Activated naive CD4-positive, alpha-beta T cell treated with Interleukin-2 at 50 U/mL for 16 hours (primary cell): ENCODE data around the gene PEX11B.

Experiments used
- DNase-seq: peaks from one replicate; pipeline ENCODE4 v3.0.0-alpha.2; 2020

PEX11B gene, protein sequence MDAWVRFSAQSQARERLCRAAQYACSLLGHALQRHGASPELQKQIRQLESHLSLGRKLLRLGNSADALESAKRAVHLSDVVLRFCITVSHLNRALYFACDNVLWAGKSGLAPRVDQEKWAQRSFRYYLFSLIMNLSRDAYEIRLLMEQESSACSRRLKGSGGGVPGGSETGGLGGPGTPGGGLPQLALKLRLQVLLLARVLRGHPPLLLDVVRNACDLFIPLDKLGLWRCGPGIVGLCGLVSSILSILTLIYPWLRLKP

DNA sequence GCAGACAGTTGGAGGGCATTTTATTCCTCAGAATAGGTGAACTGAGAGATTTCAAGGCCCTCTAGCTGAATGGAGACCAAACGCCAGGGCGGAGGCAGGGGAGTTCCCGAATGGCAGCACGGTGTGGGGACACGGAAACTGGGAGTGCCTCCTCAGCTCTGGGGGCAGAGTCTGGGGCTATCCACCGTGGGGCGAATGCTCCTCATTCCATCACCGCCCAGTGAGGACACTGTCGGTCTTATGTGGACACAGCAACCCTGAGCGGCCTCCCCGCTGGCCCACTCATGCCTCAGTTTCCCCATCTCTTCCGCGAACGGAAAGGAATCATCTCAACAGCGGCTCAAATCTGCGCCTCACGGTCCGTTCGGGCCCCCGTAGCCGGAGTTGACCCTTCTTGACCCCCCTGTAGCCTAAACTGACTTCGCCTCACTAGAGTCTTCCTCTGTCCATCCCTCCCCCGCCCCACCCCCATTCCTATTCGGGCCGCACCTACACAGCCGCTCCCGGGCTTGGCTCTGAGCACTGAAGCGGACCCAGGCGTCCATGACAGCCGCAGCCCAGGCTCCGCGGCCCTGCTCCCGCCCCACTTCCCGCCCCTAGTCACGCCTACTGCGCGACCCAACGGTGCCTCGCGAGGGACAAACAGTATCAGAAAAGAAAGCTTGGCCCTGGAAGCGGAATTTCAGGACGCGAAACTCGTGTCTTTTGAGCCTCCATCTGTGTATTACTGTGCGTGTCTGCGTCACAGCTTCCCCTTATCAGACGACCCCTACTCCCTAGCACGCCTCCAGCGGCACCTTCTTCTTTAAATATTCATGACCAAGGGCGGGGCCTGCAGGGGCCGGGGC lies at the start of gene PEX11B:
Gene PEX11B, minus strand, starts transcription at position 574 of the 848 bp plus-strand sequence. Its CDS starts 29 bp downstream, at position 545.
- peak; percentile 95 for DNase-seq

DNA sequence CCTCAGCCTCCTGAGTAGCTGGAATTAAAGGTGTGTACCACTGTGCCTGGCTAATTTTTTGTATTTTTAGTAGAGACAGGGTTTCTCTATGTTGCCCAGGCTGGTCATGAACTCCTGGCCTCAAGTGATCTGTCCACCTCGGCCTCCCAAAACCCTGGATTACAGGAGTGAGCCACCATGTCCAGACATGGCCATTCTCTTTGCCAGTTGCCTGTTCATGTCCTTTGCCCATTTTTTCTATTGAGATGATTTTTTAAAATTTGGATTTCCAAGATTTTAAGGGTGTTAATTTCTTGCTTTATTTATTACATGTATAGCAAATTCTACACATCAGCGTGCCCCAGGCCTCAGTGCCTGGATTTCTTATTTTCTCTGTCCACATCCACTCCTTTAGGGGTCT lies 48.8 kb upstream of the PEX11B start:
- no peak for DNase-seq

DNA sequence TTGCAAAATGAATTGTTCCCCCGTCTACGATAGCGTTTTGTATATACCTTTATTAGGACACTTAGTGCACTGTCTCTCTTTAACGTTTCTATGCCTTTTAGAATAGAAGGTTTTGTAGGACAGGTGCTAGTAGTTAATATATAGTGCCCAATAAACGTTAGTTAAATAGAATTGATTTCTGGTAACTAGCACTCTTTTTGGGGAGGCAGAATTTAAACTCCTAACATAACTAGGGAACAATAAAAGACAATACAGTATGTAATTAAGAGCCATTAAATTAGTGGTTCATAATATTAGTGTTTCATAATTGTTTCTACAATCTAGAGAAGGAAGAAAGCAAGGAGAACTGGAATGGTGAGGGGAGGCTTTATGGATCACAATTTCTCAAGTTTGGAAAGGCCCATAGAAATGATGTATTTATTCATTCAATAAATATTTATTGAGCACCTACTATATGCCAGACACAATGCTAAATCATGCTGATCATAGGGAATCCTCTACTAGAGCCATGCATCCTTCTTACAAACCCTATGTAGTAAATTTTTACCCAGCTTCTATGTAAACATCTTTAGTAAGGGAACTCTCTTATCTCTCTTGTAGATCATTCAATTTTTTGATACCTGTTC lies 46.7 kb upstream of the PEX11B start:
- no peak for DNase-seq

DNA sequence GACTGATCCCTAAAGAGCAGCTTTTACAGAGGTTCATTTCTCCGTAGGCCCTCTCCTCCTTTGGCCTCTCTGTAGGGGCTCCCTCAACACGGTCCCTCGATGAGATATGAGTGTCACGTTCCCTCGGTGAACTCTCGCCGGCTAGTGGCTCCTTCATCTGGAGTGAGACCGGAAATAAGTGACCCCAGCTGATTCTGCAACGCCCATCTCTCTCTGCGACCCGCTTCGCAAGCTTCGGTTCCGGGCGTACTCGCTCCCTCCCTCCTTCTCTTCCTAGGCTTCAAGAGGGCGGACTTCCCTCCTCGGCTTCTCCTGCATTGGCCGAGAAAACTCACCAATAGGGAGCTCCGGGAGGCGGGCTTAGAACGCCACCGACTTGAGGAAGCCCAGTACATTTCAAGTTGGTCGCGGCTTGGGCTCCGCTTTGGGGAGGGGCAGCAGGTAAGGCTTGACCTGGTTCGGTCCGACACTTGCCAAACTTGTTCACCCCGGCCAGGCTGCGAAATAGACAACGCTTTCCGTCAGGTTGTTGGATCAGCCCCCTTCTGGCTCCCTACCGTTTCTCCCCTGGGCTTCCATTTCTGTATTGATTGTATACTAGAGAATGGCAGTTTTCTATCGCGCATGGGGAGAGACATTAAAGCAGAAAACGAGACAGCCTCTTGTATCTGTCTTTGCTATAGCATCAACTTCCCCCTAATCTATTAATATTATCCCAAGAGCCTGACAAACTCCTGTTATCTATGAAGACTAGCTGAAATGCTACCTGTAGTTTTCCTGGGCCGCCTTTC lies 46.0 kb upstream of the PEX11B start, which contains the start of the genes ANKRD34A and POLR3GL:
Gene ANKRD34A, minus strand, starts transcription at position 248 of the 791 bp plus-strand sequence. CDS start 2,816 bp downstream, outside the sequence.
Gene POLR3GL, plus strand, starts transcription at position 363 of the 791 bp plus-strand sequence. CDS start 10,176 bp downstream, outside the sequence.
- peak; percentile 93 for DNase-seq

DNA sequence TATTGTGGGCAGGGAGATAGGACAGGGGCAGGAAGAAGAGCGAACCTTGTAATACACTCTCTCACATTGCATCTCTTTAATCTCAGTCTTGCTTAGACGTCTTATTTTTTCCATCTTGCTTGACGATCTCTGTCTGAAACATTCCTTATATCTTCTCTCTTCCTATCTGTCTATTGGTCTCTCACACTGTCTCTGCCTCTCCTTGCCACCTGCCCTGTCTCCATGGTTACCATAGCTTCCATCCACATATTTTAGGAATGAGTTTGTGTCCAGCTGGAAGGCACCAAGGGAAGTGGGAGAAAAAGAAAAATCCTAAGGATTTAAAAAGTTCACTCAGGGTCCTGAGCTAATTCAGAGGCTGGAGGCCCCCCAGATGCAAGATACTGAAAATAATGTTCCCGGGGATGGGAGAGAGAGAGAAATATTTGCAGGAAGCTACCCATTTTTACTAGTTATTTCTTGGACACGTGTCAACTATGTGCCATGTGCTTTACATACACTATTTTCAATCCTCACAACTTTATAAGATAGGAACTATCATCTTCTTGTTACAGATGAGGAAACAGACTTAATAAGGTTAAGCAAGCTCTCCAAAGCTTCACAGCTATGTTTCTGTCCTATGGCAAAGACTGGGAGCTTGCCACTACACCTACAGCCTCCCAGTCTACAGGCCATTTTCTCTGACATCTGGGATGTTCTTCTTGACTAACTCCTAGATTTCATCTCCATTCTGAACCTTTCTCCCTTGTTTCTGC lies 44.9 kb upstream of the PEX11B start:
- no peak for DNase-seq

DNA sequence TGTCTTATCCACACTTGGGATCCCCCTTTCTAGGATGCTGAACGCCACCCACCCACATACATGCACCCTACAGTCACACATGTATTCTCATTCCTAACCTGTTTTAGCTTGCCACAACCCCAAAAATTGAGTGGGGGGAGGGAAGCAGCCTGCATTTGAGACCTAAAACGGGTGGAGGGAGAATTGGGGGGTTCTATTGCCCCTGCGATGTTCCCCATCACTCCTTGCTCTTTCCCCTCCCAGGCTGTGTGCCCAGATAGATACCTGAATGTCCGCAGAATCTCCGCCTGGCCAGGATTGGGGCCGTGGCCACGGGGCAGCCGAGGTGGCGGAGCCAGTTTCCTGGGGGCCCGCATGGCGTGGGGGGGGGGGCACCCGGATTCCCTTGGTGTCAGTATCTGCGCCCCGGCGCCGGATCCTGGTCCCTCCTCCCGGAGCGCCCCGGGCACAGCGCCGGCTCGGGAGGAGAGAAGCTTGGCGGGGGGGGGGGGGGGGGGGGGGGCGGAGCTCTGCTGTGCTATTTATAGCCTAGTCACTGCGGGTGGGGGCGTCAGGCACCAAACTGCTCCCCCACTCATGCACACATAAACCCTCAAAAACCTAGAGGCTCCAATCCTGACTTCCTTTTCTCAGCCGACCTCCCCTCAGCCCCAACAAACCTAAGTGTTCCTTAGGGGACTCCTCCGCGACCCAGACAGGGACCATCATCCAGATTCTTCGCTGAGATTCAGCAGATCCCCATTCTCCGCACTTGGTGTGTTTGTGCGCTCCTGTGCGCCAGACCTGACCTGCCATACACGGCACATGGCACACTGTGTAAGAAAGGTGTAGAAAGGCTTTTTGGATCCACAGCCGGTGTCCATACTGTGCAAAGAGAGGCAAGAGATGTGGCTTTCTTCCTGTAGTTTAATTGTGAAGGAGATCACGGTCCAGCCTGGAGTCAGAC lies 43.9 kb upstream of the PEX11B start:
- peak; percentile 46 for DNase-seq

DNA sequence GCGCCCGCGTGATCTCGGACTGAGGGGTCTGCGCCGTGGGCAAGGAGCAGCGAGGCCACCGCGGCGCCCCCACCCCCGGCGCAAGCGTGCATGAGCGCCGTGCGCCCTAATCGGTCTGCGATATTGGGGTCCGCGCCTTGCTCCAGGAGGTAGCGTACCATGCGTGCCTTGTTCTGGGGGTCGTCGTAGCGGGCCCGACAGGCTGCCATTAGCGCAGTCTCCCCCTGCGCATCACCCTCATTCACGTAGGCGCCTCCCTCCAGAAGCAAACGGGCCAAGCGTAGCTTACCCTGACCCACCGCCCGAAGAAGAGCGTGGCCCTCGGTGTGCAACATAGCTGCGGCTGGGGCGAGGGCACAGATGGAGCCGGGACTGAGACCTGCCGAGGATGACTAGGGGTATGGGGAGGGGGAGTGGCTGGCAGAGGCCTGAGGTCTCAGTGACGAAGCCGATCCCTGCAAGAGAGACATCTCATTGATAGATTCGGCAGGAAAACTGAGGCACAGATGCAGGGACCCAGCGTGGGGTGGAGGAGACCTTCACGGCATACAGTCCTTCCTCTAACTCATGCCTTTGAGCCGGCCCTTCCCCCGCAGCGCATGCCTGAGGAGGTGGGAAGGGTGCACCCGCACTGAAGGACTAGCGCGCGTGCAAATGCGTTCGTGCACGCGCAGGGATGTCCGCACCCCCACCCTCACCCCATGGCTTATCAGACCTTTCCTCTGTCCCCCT lies 43.1 kb upstream of the PEX11B start:
- DNase-seq, result peak; percentile 64

DNA sequence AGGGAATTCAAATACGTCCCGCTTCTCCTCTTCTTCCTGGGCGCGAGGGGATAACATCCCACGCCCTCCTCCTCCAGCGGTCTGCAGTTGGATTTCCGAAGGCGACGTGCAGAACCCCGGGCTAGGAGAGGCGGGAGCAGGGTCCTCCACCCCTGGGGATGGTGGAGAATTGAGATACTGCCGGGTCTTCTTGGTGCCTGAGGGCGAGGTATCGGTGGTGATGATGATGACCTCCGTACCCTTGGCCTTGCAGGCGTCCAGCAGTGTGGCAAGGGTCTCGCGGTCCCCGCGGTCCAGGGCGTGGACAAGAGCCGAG lies 42.5 kb upstream of the PEX11B start:
- DNase-seq, result no peak

DNA sequence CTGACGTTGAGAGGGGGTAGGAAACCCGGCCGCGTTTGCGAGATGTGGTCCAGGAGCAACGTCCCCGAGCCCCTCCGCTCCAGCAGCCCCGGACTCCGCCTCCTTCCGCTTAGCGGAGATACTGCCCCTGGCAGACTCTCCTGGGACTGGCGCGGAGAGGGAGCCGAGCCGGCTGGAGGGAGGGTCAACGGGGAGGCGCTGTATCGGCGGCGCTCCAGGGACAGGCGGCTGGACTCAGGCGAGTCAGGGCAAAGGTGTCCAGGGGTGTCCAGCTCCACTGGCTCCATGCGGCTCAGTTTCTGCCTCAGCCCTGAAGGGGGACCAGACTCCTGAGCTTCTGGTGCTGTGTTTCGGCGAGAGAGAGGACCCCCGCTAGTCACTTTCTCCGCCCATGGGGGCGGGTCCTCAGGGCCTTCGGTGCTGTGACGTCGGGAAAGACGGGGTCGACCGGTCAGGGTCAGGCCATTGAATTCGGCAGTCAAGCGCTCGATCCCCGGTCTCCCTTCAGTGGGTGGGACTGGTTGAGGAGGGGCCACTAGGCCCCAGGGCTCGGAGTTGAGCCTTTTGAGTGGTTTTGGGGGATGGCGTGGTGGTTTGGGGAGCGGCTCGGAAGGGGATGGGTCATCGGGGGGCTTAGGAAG lies 42.1 kb upstream of the PEX11B start:
- peak; percentile 53 for DNase-seq

DNA sequence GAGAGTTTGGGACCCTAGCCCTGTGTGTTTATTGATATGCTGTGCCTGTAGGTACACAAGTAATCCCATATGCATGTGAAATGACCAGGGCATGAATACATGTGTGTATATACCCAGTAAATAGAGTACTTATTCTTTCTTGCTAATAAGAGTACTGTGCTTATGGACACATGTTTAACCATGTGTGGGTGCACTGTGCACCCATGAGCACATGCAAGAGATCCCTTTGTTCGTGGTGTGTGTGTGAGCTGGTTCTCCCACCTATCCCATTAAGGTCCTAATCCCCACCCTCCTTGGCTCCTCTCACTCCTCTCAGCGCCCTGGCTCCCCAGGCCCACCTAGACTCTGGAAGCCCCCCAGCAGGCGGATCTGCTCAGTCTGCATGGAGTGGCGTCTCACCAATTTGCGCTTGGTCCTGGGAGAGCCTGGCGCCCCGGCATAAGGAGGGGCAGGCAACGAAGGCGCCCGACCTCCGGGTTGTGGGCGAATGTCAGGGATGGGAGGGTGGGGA lies 41.5 kb upstream of the PEX11B start:
- no peak for DNase-seq

DNA sequence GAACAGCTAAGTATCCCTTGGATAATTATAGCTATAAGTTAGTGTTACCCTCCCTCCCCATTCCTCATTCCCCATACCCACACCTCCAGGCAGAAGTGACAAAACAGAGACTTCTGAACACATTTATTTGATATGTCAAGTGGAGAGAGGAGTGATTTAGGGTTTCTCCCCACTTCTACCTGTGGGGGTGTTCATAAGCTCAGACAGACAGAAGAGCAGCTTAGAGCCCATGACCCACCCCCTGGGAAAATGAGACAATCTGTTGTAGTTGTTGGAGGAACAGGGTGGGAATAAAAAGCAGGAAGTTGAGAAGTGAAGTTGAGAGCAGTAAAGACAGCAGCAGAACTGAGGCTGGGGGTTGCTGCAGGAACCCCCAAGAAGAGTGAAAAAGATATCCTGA lies 40.8 kb upstream of the PEX11B start:
- DNase-seq, result no peak

DNA sequence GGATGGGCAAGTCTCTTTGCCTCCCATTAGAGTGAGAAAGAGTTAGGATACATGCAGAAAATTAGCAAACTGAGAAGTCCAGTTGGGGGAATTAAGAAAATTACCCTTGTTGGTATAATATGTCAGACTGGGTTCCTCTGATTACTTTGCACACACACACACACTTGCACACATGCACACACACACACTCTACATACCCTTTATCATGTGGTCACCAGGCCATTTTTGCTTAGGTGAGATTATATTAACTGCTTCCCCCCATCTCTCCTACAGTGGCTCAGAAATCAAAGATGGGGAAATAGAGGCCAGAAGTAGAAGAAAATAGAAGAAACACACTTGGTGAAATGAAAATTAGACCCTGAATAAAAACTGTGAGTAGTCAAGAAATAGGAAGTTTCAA lies 40.2 kb upstream of the PEX11B start:
- DNase-seq, result no peak

DNA sequence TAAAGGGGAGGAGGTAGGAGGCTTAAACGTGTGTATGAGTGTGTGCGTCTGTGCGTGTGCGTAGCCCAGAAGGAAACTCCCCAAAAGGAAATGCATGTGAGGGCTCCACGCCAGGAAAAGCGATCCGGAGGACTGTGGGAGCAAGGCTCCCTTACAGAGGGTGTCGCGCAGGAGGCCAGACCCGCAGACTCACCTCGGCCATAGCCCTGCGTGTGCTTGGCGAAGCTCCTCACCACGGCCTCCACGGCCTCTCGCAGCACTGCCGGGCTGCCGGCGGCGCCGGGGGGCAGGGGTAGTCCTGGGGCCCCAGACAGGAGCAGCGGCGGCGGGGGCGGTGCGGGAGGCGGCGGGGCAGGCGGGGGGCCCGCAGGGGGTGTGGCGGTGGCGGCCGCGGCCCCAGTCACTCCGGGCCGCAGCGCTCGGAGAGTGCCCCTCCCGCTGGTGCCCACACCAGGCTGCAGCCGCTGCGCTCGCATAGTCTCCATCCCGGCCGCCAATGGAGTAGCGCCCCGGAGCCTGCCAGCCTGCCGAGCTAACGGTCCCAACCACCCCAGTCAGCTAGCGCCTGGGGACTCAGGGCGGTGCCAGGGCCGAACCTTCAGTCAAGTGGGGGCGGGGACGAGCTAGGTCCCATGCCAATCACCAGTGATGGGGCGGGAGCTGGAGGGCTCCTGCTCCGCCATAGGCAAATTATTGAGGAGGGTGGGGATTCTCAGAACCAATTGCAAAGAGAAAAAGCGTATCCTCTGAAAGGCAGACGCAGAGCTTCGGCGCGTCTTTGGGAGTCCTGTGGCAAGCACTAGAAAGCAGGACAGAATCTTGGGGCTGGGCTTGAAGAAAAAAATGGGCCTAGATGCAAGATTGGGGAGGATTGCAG lies 39.2 kb upstream of the PEX11B start, which contains the start of gene LIX1L:
Gene LIX1L, minus strand, starts transcription at position 575 of the 877 bp plus-strand sequence. Its CDS starts 90 bp downstream, at position 485.
- DNase-seq, result peak; percentile 95

DNA sequence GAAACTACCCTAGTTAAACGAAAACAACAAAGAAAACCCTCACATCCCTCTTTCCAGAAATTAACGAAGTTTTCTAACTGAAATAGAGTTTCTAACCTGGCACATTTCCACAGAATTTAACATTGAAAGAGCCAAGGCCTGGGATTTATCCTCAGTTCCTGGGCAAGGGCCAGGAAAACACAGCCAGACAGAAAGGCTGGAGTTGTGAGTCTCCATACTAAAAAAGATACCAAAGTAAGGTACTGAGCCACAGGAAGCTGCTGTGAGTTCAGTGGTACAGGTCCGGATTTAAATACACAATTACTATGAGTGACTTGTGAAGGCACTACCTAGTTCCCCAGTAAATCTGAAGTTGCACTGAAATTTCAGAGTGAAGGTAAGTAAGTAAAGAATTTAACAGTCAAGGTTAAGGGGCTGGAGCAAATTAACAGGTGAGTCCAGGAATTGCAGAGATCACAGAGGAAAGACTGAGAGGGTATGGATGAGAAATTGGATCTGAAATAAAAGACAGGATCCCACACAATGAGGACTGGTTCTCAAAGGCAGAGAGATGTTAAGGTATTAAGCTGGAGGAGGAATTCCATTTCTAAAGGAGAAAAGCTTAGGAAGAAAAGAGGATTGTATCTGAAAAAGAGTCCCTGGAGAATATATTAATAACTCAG lies 38.4 kb upstream of the PEX11B start:
- no peak for DNase-seq

DNA sequence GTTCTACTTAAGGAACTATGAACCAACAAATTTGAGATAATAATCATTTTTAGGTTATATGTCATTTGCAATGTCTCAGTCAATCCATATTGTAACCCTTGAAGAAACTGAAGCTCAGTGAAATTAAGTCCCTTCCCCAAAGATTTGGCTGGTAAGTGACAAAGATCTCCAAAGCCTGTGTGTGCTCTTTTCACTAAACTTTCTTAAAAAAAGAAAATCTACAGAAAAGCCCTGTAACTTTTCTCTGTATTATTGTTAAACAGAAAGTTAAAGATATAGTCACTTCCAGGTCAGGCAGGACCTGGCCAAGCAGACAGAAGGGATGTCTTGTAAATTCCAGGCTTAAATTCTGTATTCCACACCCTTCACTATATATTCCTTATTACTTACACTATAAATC lies 37.8 kb upstream of the PEX11B start:
- no peak for DNase-seq

DNA sequence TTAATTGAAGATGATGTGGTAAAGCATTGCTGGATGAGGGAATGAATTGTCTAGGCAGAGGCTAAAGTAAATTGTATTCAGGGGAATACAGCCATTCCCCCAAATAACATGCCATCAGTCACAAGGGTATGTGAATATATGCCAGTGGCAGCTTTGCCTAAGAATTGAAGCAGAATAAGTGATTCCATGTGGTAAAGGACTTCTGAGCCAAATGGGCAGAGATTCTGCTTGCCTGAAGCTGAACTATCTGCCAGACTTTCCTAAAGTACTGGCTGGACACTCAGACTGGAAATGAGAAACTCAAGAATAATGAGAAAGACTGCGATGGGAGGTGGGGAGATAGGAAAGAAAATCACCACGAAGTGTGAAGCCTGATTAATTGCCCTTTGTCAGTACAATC lies 36.9 kb upstream of the PEX11B start:
- DNase-seq, result no peak

DNA sequence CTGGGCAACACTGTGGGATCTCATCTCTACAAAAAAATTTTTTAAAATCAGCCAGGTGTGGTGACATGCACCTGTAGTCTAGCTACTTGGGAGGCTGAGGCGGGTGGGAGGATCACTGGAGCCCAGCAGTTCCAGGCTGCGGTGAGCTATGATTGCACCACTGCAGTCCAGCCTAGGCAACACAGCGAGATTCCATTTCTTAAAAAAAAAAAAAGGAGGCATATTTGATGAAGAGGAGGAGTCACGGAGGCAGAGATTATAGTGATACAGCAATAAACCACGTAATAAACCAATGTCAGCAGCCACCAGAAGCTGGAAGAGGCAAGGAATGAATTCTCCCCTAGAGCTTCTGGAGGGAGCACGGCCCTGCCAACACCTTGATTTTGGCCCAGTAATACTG lies 35.3 kb upstream of the PEX11B start:
- DNase-seq, result no peak

DNA sequence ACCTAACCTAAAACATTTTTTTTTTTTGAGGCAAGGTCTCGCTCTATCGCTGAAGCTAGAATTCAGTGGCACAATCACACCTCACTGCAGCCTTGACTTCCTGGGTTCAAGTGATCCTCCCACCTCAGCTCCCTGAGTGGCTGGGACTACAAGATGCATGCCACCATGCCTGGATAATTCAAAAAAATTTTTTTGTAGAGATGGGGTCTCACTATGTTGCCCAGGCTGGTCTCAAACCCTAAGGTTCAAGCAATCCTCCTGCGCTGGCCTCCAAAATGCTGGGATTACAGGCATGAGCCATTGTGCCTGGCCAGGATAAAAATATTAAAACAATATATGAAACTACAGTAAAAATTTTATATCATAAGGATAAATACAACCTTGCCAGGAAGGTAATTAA lies 34.4 kb upstream of the PEX11B start:
- DNase-seq, result no peak
